ENCODE results near the gene JMJD4. TPM values are rescaled to one million over a fixed set of nuclear protein-coding genes. Genes with fewer than 3 reads are reported as not detected.
A peak's percentile ranks its signal among the peaks of the same experiment; 100 is the strongest.

Gene JMJD4
- total RNA-seq, 1 donor from 2014 or later, result 6.6 TPM

DNA sequence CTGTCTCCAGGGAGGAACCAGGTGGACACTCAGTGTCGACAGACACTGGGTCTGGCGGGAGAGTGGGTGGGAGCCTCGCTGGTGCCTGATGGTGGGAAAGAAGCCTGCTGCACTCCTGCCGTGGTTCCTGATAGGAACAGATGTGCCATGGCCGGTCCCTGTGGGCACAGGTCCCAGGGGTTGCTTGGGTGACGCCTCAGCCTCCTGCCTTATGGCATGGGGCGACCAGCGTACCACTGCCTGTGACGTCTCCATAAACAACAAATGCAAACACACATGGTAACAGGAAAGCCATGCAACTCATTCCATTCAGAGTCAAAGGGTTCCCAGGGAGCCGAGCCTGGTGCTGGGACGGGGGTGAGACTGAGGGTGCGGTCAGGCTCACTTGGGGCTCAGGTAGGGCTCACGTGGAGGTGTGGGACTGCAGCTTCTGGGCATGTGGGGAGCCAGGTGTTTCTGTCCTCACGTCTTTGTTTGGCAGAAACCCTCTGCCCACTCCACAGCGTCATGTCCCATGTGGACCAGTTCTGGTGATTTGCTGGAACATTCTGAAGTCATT, 34.9 kb upstream of the JMJD4 start:
- intact Hi-C loops (cut with DNase I), result no loop called here
- peak; percentile 14 for DNase-seq
- no peak for ATAC-seq (ENCODE audit: poor library complexity)

DNA sequence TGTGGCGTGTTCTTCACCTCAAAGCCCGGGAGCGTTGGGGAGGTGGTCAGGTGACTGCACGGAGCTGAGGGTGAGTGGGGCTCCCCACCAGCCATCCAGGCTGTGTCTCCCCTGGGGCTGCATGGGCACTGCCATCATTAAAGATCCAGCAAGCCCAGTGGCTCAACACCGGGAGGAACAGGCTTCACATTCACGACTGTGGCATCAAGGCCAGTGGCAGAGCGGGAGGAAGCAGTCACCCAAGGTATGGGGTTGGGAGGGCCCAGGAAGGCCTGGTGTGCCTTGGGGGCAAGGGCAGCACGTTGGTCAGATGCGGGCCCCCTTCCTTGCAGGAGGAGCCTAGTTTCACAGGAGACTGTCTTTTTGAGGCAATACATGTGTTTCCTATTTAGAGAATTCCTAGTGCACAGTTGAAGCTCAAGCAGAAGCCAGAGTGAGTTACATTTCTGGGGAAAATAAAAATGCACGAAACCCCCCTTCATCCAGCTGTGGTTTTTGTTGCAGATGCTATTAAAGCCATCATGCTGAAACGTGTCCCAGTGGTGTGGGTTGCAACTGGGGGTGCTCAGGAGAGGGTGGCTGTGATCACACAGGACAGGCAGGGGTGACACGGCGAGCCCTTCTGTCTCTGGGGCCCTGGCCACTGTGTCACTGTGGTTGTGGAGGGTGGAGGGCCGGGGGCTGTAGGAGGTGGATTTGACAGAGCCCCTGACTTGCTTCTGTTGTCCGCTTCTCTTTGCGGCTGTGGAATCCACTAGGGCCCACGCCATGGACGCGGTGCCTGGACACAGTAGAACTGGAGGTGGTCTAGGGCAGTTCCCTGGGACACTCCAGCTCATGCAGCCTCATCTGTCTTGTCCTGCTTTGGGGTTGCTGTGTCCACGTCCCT, 34.2 kb upstream of the JMJD4 start:
- intact Hi-C loops (cut with DNase I), result no loop called here

DNA sequence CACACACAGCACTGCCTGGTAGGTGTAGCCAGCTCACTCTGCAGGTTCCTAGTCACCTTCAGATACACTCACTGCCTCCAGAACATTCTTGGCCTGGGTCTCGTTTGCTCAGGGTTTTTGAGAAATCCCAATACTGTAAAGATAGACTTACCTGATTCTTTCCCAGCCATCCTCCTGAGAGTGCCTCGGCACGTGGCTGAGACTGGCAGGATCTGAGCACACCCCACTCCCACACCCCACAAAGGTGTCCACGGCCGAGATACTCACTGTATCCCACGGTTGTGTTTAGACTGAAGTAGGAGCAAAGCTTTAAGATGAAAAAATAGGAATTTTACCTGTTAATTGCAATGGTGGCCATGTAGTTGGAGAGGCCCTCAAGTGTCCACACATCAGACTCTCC, 33.5 kb upstream of the JMJD4 start:
- DNase-seq (no peak), ATAC-seq (ENCODE audit: poor library complexity) (no peak)
- intact Hi-C loops (cut with DNase I), result no loop called here

More for the DNA sequence above, 34.2 kb upstream of the JMJD4 start:
- DNase-seq (peak; percentile 27), ATAC-seq (ENCODE audit: poor library complexity) (no peak)

DNA sequence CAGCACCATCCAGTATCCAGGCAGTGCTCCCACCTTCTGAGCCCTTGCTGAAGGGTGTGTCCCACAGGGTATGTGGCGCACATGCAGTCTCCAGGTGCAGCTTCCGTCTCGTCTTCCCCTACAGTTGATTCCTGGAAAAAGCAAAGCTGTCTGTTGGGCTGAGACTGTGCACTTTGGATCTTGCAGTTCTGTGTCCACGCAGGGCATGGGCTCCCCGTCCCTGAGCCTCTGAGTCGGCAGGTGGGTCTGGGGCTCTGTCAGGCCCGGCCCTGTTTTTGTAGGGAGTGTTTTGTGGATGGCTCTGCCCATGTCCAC, 33.0 kb upstream of the JMJD4 start:
- intact Hi-C loops (cut with DNase I), result no loop called here
- no peak for DNase-seq
- no peak for ATAC-seq (ENCODE audit: poor library complexity)

DNA sequence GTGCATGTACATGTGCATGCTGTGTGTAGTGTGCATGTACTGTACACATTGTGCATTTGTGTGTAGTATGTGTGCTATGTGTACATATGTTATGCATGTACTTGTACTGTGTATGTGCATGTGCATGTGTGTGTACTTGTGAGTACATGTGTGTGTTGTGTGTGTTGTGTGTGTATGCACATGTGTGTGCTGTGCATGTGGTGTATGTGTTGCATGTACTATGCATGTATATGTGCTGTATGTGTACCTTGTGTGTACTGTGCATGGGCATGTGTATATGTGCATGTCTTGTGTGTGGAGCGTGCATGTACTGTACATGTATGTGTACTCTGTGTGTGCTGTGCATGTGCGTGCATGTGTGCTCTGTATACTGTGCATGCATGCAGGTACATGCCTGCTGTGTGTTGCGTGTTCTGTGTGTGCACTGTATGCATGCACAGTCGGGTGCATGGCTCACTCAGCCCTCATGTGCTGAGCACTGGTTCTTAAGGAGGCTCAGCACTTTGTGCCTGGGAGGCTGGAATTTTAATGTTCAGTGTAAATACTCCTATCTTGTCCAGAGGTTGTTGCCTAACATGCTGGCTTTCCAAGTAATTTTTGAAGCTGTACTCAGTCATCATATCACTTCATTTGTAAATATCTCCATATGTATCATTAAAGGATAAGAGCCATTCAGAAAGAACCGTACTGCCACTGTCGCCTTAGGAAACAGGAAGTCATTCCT, 32.5 kb upstream of the JMJD4 start:
- no peak for DNase-seq
- no peak for ATAC-seq (ENCODE audit: poor library complexity)
- intact Hi-C loops (cut with DNase I), result no loop called here

DNA sequence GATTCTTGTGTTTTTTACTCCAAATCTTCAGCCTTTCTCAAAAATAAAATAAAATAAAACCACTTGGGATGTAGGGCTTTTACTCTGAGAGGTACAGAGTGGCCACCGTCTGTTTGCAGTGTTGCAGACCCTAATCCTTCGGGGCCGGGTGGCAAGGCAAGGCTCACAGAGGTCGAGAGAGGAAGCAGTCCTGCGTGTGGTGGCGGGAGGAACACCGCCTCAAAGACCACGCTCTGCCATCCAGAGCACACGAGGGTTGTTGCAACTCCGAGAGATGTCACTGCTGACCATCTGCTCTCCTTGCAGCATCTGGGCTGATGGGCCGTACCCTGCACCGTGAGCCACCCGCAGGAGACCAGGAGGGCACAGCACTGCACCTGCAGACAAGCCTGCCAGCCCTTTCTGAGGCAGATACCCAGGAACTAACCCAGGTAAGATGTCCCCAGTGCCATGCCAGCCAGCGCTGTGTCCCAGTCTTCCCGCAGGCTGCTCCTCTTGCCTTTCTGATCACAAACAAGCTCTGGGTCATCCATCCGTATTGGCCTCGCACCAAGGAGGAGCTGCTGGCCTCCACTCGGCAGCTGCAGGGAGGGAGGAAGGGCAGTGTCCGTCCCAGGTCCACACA, 31.7 kb upstream of the JMJD4 start:
- DNase-seq, result peak; percentile 35
- intact Hi-C loops (cut with DNase I), result no loop called here
- no peak for ATAC-seq (ENCODE audit: poor library complexity)

DNA sequence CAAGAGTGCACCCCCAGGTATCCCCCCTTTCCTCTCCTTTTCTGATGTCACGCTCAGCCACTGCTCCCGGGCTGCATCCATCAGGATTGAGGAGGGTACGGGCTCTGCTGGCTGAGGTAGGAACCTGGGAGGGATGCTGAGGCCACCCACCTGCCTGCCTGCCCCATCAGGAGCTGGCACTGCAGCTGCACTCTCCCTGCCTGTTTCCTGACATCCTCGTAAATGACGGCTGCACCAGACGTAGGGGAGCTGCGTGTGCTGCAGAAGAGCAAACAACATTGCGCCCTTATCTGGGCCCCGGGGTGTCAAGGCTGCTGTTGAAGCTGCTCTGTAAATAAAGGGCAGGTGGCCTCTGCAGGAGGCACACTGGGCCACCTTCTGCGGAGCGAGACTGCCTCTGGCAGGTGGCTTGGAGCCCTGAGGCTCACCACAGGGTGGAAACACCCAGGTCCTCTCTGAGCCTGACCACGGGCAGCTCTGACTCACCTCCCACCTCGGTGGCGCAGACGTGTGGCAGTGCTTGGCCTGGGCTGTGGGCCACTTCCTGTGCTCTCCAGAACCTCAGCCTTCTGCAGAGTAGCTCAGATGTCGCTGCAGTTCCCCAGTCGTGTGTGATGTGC, 31.0 kb upstream of the JMJD4 start:
- intact Hi-C loops (cut with DNase I), result no loop called here
- ATAC-seq (ENCODE audit: poor library complexity) (no peak), DNase-seq (peak; percentile 55)

DNA sequence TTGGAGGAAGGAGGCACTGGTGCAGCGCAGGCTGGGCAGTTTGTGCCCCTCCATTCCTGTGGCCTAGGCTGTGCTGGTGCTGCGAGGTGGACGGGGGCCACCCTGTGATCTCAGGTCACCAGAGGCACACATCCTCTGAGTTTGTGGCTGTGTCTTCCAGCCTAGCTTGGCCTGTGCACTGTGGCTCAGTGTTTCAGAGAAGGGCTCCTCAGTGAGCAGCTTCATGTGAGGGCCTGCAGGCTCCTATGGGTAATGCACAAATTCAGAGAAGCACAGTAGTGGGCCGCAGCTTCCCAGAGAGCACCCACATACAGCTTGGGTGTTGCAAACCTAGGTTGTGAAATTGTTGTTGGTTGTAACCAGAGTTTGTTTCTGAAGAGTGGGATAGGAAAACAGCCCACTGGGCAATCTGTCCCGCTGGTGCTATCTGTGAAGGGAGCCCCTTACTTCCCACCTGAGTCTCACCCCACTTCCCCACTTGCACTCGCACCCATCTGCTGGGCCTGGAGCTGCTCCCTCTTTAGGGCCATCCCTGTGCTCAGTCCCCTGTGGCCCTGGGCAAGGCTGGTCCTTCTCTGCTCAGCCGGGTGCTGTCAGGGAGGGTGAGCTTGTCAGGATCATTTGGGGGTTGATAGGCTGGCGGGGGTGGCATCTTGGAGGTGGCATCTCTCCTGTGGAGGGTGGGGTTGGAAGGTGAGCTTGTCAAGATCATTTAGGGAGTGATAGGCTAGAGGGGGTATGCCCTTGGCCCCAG, 30.3 kb upstream of the JMJD4 start:
- DNase-seq, result no peak
- ATAC-seq (ENCODE audit: poor library complexity), result no peak
- intact Hi-C loops (cut with DNase I), result no loop called here

DNA sequence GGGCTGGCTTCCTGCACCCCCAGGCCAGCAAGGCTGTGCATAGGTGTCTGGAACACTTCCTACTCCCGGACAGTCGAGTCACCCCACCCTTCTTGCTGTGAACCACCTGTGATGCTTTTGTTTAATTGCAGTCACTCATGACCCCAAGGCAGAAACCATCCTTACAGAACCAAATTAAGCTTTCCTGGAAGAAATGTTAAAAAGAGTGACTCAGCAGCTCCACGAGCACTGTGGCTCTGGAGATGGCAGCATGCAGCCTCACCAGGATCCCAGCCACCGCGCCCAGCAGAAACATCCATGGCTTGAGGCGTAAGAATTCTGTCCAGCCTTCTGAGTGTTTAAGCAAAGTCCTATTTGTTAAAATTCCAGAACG, 28.9 kb upstream of the JMJD4 start:
- DNase-seq, result no peak
- ATAC-seq (ENCODE audit: poor library complexity), result no peak
- intact Hi-C loops (cut with DNase I), result no loop called here

DNA sequence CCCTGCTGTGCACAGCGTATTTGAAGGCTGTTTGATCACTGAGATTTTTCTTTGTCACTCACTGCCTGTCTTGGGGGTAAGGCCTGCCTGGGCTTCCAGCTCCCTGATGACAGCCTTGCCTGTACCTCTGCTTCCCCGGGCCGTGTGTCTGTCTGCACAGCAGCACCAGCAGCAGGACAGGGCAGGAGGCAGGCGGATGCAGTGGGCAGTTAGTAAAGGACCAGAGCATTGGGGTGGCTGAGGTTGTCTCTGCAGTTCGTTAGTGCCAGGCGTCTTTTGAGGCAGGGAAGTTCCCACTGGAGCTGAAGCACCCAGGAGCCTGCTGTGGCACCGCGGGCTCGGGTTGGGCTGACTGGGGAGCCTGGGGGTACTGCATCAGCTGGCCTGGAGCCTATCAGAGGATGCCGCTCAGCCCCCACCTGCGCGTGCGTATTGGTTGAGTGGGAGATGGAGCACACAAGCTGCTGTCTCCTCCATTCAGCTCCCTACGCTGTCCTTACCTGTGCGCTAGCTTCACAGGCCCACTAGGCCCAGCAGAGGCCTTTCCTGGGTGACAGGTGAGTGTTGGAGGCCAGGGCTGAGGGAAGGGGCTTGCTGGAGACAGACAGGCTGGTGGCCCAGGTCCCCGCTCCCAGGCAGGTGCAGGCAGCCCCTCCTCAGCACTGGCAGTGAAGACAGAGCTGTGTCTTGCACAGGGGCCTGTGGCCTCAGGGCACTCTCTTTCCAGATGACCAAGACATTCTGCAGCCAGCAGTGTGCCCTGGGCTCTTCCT, 28.3 kb upstream of the JMJD4 start:
- DNase-seq (no peak), ATAC-seq (ENCODE audit: poor library complexity) (no peak)
- intact Hi-C loops (cut with DNase I), result loop anchor here (2.0 kb wide), 1 partner anchor 183 kb away; the partner anchor contains the start of gene WNT9A

DNA sequence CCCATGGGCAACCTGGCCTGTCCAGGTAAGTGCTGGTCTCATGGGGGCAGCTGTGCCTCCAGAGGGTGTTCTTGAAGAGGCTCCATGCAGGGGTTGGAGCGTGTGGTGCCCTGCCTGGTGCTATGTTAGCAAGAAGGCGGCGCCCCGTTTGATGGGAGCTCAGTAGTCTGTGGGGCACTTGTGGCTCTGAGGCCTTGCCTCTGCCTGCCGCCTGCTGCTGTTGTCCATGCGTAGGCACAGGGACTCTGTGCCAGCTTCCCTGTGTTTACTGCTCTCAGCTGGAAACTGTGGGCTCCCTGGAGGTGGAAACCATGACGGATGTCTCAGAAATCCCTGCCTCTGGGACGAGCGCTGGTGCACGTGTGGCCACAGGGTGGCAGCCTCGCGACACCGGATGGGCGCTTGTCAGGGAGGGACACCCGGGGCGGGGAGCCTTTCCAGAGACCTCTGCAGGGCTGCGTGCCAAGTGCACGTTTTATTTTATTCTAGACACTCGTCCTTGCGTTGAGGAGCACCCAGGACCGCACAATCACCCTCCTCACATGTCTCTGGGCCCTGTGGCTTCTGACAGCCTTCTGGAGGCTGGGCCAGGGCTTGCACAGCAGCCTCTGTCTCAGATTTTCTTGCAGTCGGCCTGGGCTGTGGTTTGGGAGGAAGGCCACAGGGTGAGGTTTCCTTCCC, 27.3 kb upstream of the JMJD4 start:
- peak; percentile 92 for DNase-seq
- intact Hi-C loops (cut with DNase I), result loop anchor here (2.0 kb wide), 1 partner anchor 184 kb away; the partner anchor contains the start of gene WNT9A
- ATAC-seq (ENCODE audit: poor library complexity), result peak; percentile 87

DNA sequence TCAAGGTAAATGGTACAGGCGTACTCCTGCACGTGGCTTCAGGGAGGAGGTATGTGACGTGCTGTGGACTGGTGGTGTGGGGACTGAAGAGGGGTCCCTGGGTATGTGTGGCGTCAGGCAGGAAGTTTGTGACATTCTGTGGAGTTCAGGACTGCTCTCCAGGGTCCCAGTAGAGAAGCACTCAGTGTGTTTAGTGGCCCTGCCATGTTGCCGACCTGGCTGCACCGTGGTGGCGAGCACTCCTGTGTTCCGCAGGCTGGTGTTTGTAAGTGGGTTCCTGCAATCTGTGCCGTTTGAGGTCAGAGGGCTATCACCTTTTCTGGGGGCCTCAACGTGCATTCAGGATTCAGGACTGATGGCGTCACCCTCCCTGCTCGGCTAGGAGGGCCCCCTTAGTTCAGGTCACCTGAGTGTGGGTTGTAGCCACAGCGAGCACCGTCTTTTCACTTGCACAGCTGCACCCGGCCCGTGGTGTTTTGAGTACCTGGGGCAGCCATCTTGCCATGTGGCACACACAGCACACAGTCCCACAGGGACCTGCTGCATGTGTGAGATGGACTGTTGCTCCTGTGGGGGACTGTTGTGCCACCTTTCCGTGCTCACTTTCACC, 26.6 kb upstream of the JMJD4 start:
- intact Hi-C loops (cut with DNase I), result loop anchor here (2.0 kb wide), 1 partner anchor 185 kb away; the partner anchor contains the start of gene WNT9A
- ATAC-seq (ENCODE audit: poor library complexity) (no peak), DNase-seq (no peak)

DNA sequence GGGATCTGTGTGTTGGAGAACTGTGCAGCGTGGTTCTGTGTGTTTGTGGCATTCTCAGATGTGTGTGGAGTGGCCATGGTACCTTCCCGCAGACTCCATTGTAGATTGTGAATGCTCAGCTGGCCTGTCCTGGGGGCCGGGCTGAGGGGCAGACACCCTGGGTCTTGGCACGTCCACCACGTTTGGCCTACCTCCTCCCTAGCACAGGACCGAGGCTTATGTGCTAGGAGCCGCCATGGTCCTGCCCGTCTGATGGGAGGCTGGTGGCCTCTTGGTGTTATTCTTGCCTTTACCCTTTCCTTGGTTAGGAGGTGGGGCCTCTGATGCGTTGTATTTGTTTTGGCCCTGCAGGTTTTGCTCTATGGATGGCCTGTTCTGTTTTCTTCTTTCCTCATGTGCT, 25.3 kb upstream of the JMJD4 start:
- no peak for DNase-seq
- intact Hi-C loops (cut with DNase I), result no loop called here

DNA sequence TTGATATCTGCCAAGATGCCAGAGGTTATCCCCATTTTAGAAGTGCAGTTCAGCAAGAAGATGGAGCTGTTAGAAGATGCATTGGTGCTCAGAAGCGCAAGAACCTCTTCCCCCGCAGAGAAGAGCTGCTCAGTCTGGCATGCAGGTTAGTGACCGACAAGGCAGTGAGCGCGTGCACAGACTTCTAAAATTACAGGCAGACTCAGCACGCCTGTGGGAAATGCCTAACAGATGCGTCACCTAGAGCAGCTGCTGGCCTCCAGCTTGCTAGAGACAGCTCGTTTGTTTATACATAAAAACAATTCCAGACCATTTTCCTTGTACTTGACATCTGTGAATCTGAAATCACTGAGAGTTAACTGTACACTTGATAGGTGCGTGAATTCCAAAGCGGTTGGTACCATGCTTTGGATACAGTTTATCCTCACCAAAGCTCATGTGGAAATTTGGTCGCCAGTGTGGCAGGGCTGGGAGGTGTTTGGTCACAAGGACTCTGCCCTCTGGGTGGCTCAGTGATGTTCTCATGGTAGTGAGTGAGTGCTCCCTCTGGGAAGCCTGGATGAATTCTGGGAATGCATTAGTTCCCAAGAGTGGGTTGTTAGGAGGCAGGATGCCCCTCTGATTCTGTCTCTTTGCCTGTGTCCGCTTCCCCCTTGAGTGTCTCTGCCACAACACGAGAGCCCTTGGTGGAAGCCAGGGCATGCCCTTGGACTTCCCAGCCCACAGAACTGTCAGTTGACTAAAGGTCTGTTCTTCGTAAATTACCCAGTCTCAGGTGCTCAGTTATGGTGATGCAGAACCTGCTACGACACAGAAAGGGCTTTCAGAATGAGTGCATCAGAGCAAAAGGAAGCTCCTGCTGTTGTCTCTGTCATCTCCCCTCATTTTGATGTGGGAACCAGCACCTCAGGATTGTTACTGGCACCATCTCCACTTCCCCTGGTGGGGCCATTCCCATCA, 24.5 kb upstream of the JMJD4 start:
- DNase-seq, result peak; percentile 61
- intact Hi-C loops (cut with DNase I), result no loop called here
- ATAC-seq (ENCODE audit: poor library complexity), result peak; percentile 73

More for the DNA sequence above, 25.3 kb upstream of the JMJD4 start:
- no peak for ATAC-seq (ENCODE audit: poor library complexity)

DNA sequence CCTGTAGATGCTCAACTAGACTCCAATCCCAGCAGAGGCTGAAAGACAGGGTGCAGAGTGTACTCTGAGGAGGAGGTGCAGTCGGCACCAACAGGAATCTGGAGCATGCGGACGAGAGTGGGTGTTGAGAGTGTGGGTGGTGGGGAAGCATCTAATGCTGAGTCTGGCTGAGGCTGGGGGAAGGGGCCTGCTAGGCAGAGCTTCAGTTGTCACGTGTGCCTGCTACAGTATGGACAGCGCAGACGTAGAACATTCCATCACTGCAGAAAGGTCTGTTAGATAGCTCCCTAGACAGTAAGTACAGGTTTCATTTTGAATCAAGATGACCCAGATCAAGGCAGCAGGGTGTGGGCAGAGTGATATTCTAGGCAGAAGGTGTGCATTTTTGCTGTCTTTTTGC, 23.3 kb upstream of the JMJD4 start:
- no peak for ATAC-seq (ENCODE audit: poor library complexity)
- intact Hi-C loops (cut with DNase I), result no loop called here
- no peak for DNase-seq

DNA sequence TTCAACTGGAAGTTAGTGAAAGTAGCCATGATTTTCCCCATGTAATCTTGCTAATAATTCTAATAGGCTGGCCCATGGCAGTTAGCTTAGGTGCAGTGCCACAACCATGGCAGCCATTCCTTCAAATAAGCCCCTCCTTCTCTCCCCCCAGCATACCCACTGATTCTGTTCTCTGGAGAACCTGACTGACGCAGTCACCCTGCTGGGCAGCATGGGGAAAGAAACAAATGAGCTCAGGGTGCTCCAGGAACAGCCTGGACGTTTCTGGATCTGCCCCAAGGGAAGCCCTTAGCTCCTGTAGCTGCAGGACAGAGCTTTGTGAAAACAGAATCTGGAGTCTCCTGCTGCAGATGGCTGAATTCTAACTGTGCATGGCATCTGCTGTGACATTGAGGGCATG, 22.7 kb upstream of the JMJD4 start:
- DNase-seq, result no peak
- ATAC-seq (ENCODE audit: poor library complexity), result no peak
- intact Hi-C loops (cut with DNase I), result no loop called here
